Activated CD4-positive, alpha-beta T cell treated with anti-CD3 and anti-CD28 coated beads for 1 hour (primary cell): Measurements from ENCODE around the gene TPPP3.

Source experiments
- DNase-seq: peaks from one replicate; pipeline ENCODE4 v3.0.0-alpha.2; 2020

Gene TPPP3

GRCh38 chr16:67393111-67393787, at the start of gene TPPP3:
Gene TPPP3, minus strand, starts transcription at chr16:67393498. Its CDS starts 2,387 bp downstream, at chr16:67391111.
- no peak for DNase-seq

GRCh38 chr16:67442581-67443255, 49.4 kb upstream of the TPPP3 start:
- DNase-seq, result no peak

- no peak for DNase-seq
Measured at GRCh38 chr16:67441907-67442306, 48.6 kb upstream of the TPPP3 start.

- DNase-seq, result no peak
Measured at GRCh38 chr16:67441271-67441753, 48.0 kb upstream of the TPPP3 start.

GRCh38 chr16:67438824-67439393, 45.6 kb upstream of the TPPP3 start:
- no peak for DNase-seq

DNA sequence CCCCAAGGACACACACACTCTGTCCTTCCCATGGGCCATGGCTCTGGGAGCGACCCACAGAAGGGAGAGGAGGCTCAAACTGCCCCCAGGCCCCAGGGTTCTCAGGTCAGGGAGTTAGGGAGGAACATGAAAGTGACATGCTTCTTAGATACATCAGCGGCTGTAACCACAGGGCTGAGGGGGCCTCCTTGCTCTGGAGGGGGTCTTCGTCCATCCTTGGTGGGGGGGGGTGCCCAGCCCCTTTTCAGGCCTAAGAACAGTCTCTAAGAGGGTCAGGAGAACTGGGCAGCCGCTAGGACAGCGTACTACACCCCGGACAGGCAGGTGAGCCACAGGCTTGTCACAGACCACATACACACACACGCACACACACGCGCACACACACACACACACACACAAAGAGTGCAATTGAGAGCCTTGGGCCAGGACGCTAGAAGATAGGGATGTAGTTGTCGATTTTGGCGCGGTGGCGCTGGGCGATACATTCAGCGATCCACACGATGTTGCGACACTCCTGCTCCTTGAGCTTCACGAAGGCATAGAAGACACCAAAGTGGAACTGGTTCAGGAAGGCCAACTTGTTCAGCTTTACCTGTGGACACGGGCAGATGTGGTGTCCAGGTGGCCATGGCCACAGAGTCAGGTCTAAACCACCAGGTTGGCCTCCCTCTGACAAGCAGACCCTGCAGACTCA, 44.9 kb upstream of the TPPP3 start:
- DNase-seq, result no peak

DNA sequence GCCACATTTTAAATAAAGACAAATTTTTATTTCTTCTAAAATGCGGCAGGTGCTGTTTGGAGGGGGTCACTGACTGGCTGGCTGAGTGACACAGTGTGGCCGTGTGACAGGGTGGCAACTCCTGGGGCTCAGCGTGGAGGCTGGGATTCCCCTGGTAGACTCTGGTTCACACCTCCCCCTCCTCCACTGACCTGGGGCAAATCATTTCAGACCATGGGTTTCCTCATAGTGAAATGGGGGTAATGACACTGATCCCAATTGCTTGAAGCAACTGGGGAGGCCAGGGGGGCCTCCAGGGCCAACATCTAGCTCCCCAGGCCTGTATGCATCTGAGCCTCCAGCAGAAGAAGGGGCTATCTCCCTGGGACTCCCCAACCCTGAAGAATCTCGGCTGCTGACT, 44.2 kb upstream of the TPPP3 start:
- DNase-seq, result no peak

DNA sequence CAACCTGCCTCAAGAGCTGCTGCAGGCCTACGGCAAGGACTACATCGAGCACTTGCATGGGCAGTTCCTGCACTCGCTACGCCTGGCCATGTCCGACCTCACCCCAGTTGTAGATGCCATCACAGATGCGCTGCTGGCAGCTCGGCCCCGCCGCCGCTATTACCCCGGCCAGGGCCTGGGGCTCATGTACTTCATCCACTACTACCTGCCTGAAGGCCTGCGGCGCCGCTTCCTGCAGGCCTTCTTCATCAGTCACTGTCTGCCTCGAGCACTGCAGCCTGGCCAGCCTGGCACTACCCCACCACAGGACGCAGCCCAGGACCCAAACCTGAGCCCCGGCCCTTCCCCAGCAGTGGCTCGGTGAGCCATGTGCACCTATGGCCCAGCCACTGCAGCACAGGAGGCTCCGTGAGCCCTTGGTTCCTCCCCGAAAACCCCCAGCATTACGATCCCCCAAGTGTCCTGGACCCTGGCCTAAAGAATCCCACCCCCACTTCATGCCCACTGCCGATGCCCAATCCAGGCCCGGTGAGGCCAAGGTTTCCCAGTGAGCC, 43.4 kb upstream of the TPPP3 start:
- DNase-seq, result no peak

DNA sequence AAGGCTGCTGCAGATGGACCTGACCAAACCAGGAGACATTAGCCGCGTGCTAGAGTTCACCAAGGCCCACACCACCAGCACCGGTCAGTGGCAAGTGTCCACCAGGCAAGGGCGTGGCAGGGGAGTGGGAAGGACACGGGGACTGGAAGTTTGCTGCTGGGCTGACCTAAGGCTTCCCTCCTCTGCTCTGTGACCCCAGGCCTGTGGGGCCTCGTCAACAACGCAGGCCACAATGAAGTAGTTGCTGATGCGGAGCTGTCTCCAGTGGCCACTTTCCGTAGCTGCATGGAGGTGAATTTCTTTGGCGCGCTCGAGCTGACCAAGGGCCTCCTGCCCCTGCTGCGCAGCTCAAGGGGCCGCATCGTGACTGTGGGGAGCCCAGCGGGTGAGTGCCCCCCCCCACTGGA, 42.5 kb upstream of the TPPP3 start:
- DNase-seq, result no peak

DNA sequence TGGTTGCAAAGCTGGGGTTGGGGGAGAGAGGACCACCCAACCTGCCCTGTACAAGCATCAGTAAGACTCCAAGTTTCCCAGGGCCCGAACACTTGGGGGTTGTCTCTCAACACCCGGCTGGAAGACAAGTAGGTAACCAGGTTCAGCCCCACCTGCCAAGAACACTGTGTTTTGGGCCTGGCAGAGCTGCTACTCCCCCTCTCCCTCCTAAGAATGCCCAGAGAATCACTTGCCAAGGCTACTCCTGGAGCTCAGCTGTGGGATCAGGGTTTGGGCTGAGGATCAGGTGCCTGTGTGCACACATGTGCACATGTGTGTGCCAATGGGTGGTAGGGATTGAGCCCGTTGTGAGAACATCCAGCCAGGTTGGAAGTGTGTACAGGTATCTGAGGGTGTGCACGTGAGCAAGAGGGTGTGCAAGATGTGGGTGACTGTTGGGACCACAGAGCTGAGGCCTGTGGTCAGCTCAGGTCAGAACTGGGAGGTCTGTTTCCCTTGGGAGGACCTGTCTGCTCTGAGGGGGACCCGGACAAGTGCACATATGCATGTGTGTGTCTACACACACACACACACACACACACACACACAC, 39.9 kb upstream of the TPPP3 start:
- DNase-seq, result no peak

DNA sequence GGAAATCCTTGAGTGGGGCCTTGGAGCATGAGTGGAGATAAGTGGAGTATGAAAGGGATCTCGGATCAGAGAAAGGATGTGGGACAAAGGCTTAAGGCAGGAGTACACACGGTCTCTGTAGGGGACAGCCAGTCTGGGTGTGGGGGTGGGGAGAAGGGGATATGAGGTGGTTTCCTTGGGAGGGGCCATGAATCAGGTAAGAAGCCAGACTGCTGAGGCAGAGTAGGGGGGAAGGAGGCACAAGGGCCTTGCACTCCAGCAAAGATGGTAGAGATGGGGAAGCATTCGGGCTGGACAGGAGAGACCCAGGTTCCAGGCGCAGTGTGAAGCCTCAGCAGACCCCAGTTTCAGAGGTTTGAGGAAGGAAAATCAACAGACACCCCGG, 39.2 kb upstream of the TPPP3 start:
- DNase-seq, result no peak

DNA sequence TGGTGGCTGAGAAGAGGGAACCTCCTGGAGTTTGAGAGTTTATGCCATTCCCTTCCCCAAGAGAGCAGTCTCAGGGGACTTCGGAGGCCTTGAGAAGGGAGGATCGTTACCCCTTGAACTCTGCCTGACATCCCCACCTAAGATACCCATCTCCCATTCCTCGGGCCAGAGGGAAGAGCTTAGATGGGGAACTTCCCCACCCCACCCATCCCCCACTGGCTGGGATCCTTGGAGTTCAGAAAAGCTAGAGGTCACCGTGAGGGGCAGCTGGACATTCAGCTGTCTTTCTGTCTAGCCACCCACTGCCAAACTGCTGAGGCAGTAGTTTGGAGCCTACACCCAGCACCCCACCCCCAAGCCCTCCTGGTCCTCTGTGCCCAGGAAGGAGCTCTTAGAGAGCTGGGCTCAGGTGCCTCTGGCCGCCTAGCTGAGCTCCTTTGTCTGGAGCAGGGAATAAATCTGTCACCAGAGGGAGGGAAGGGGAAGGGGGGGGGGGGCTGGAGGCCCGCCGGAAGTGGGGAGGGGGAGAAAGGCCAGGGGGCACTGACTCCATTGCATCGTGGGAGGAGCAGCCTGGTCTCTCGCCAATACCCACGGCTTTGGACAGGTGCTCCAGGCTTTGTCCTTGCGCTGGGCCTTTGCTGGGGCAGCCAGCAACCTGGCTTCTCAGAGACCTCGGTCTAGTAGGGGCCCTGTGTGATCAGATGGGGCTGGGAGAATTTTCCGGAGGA, 38.6 kb upstream of the TPPP3 start:
- DNase-seq, result no peak

GRCh38 chr16:67430977-67431774, 37.9 kb upstream of the TPPP3 start, which contains the start of gene HSD11B2:
Gene HSD11B2, plus strand, starts transcription at chr16:67431121. Its CDS starts 128 bp downstream, at chr16:67431249.
- DNase-seq, result no peak

DNA sequence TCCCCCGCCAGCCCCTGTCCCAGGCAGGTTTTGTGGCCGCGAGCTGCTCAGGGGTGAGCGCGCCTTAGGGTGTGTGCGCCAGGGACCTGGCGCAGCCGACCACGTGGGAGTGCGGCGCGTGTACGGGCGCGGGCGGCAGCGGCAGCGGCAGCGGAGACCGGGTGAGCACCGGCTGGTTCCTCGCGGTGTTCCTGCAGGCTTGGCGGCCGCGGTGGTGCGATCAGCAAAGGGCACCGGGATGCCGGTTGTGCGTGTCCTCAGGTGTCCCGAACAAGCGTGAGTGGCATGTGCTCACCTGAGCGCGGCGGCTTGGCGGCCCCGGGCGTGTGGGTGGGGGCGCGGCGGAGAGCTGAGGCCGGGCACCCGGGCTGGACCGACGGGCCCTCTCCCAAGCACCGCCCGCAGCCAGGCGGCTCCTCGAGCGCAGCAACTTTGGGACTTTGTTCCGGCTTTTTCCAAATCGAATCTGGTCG, 37.2 kb upstream of the TPPP3 start:
- DNase-seq, result no peak

GRCh38 chr16:67429799-67430503, 36.7 kb upstream of the TPPP3 start:
- no peak for DNase-seq

GRCh38 chr16:67429053-67429798, 35.9 kb upstream of the TPPP3 start:
- no peak for DNase-seq

- peak; percentile 24 for DNase-seq
Measured at GRCh38 chr16:67428146-67428731, 34.9 kb upstream of the TPPP3 start.

DNA sequence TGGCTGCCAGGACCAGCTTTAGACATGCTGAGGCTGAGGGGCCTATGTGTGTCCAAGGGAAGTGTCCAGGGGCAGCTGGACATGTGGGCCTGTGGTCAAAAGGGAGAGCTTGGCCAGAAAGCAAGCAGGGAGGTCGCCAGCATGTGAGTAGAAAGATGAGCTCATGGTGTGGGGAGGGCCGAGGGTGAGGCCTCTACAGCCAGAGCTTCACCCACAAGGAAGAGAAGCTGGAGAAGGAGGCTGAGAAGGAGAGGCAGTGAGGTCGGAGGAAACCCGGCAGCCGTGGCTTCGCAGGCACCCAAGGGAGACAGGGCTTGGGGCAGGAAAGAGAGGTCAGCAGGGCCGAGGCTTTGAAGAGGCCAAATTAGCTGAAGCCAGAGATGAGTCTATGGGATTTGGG, 33.7 kb upstream of the TPPP3 start:
- no peak for DNase-seq

DNA sequence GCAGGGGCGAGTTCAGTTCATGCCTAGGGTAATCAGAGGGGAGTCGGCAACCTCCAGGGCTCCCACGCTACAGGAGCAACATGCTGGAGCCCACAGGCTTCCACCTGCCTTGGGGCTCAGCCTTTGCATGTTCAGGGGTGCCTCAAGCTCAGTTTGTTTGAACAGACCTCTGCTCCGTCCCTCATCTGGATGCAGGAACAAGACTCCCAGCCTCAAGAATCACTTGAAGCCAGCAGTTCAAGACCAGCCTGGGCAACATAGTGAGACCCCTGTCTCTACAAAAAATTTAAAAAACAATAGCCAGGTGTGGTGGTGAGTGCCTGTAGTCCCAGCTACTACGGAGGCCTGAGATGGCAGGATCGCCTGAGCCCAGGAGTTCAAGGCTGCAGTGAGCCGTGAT, 32.7 kb upstream of the TPPP3 start:
- no peak for DNase-seq
